IPS-18a (cell line): ENCODE measurements around the gene KRT72.

Experiments used
- H3K27ac ChIP-seq: one replicate; pipeline ENCODE4 v1.5.1; 2013; ENCODE audit warnings: low read length
- H3K27me3 ChIP-seq: one replicate; pipeline ENCODE4 v1.6.1; 2013; ENCODE audit warnings: mild to moderate bottlenecking, low read length; ENCODE audit not compliant: control insufficient read depth, insufficient read depth
- H3K36me3 ChIP-seq: one replicate; pipeline ENCODE4 v1.6.1; 2013; ENCODE audit warnings: low read depth, low read length; ENCODE audit not compliant: control insufficient read depth
- H3K4me1 ChIP-seq: one replicate; pipeline ENCODE4 v1.6.1; 2013; ENCODE audit warnings: low read depth, low read length; ENCODE audit not compliant: control insufficient read depth
- H3K4me3 ChIP-seq: one replicate; pipeline ENCODE4 v1.5.1; 2013; ENCODE audit warnings: low read length
- H3K9ac ChIP-seq: one replicate; pipeline ENCODE4 v1.6.1; 2013; ENCODE audit warnings: mild to moderate bottlenecking, low read length, moderate library complexity
- H3K9me3 ChIP-seq: one replicate; pipeline ENCODE4 v1.6.1; 2013; ENCODE audit warnings: low read depth, low read length; ENCODE audit not compliant: control insufficient read depth

The KRT72 gene

DNA sequence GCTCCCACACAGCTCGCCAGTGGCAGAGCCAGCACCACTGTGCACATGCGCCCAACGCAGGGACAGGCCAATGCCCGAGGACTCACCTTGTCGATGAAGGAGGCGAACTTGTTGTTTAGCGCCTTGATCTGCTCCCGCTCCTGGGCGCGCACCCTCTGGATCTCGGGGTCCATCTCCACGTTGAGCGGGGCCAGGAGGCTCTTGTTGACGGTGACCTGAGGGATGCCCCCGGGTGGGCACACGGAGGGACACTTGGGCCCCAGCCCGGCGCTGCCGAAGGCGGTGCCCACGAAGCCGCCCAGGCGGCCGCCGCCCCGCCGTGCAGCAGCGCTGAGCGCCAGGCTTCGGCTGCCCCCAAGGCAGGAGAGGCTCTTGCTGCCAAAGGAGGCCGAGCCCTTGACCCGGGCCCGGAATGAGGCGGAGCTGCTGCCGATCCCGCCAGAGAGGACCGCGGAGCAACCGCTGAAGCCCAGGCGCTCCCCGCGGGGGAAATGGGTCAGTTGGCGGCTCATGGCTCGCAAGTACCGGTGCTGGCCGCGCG is at the start of gene KRT72:
Gene KRT72, minus strand, starts transcription at position 523 of the 541 bp plus-strand sequence. Its CDS starts 11 bp downstream, at position 512.
- Histone ChIP-seq H3K9me3 (no peaks in the 10 kb centered on the region), H3K27me3 (no peaks in the 10 kb centered on the region), H3K27ac (no peak within 1 kb of the TSS), H3K4me3 (no peak within 1 kb of the TSS), H3K4me1 (no peaks in the 10 kb centered on the region), H3K9ac (no peak within 1 kb of the TSS), H3K36me3 (no peaks in the 10 kb centered on the region)

DNA sequence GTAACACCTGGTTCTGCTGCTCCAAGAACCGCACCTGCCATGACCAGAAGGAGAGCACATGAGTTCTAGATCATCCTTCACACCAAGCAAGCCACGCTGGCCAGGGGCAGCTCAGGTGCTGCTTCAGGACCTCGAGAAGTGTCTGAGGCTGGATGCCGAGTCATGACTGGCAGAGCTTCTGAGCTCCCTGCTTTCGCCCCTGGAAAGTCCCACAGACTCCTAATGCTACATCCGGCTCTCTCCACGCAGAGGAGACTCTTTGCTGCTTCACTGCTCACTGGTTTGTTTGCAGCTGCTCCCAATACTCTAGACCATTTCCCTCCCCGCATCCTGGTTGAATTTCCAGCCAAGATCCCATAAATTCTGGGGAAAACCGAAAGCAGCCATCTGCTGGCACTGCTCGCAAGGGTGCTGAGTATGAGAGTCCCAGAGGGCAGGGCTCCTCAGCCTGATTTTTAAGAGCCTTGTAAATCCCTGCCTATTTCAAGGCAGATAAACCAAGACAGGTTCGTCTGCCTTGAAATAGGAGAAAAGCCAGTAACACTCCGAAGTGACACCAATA is 49.3 kb upstream of the KRT72 start:
- no peaks in the 10 kb centered on the region for H3K36me3 ChIP-seq
- H3K27ac ChIP-seq: no peak overlapping the region

DNA sequence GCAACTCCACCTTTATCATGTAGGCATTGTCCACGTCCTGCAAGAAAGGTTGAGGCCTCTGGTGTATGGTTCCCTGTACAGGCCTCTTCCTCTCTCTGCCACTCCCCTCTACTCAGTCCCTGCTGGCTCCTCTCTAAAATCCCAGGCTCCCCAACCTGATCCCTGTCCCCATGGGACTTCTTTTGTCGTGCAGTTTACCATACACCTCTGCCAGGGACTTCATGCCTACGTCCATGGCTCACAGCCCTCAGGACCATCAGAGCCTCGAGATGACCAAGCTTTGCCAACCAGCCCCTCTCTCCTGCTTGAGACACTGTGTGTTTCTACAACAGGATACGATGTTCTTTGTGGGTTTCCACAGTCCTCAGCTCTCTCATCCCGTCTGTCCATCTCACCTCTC is 47.8 kb upstream of the KRT72 start:
- H3K27me3 ChIP-seq: no peaks in the 10 kb centered on the region
- H3K9me3 ChIP-seq: no peaks in the 10 kb centered on the region
- no peak overlapping the region for H3K9ac ChIP-seq
- no peaks in the 10 kb centered on the region for H3K4me1 ChIP-seq
- no peaks in the 10 kb centered on the region for H3K36me3 ChIP-seq
- H3K4me3 ChIP-seq: no peak overlapping the region
- H3K27ac ChIP-seq: no peak overlapping the region

More for the DNA sequence above, 49.3 kb upstream of the KRT72 start:
- H3K4me3 ChIP-seq: no peak overlapping the region
- no peak overlapping the region for H3K9ac ChIP-seq
- H3K9me3 ChIP-seq: no peaks in the 10 kb centered on the region
- no peaks in the 10 kb centered on the region for H3K4me1 ChIP-seq
- no peaks in the 10 kb centered on the region for H3K27me3 ChIP-seq

DNA sequence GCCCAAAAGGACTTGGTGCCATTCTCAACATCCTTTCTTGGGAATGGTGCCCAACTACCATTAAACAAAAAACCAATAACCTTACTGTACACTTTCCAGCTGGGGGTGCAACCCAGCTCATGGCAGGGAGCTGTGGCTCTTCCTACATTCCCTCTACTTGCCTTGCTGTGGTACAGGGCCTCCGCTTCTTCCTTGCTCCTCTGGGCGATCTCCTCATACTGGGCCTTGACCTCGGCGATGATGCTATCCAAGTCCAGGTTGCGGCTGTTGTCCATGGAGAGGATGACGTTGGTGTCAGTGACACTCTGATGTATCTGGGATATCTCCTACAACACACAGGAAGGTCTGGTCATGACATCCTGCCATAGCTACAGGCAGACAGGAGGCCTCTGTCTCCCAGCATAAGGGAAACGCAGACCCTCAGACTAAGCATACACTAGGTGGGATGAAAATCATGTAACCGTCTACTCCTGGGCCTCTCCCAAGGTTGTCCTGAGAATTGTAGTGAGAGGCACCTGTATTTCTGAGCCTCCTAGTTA is 46.8 kb upstream of the KRT72 start:
- no peaks in the 10 kb centered on the region for H3K36me3 ChIP-seq
- H3K27me3 ChIP-seq: no peaks in the 10 kb centered on the region
- no peak overlapping the region for H3K4me3 ChIP-seq
- H3K4me1 ChIP-seq: no peaks in the 10 kb centered on the region
- no peak overlapping the region for H3K9ac ChIP-seq
- no peaks in the 10 kb centered on the region for H3K9me3 ChIP-seq
- H3K27ac ChIP-seq: no peak overlapping the region

DNA sequence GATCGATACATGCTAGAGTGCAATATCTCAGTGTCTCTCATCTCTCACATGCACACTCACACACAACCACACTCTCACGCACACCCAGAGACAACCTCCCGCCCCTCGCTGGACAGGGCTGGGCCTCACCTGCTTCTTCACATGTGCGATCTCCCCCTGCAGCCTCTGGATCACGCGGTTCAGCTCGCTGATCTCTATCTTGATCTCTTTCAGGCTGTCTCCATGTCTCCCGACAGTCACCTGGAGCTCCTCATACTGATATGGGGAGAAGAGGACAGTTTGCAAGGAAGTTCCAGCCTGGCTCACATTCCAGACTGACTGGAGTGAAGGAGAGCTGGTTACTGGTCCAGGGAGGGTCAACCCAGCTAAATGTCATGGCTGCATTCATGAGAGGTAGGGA is 46.3 kb upstream of the KRT72 start:
- no peaks in the 10 kb centered on the region for H3K36me3 ChIP-seq
- H3K9ac ChIP-seq: no peak overlapping the region
- H3K27ac ChIP-seq: no peak overlapping the region
- H3K4me3 ChIP-seq: no peak overlapping the region
- H3K4me1 ChIP-seq: no peaks in the 10 kb centered on the region
- H3K9me3 ChIP-seq: no peaks in the 10 kb centered on the region
- H3K27me3 ChIP-seq: no peaks in the 10 kb centered on the region

DNA sequence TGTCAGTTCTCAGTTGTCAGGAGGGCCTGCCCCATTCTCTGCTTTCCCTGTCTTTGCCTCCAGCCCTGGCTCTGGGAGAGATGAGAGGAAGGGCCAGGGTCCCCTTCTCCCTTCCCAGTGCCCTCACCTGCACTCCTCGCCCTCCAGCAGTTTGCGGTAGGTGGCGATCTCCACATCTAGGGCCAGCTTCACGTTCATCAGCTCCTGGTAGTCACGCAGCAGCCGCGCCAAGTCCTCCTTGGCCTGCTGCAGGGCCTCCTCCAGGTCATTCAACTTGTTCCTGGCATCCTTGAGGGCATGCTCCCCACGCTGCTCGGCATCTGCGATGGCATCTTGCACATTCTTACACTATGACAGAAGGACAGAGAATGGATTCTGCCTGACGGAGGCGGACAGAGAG is 45.4 kb upstream of the KRT72 start:
- H3K9ac ChIP-seq: no peak overlapping the region
- no peaks in the 10 kb centered on the region for H3K9me3 ChIP-seq
- H3K4me1 ChIP-seq: no peaks in the 10 kb centered on the region
- no peaks in the 10 kb centered on the region for H3K36me3 ChIP-seq
- no peak overlapping the region for H3K27ac ChIP-seq
- H3K4me3 ChIP-seq: no peak overlapping the region
- no peaks in the 10 kb centered on the region for H3K27me3 ChIP-seq

DNA sequence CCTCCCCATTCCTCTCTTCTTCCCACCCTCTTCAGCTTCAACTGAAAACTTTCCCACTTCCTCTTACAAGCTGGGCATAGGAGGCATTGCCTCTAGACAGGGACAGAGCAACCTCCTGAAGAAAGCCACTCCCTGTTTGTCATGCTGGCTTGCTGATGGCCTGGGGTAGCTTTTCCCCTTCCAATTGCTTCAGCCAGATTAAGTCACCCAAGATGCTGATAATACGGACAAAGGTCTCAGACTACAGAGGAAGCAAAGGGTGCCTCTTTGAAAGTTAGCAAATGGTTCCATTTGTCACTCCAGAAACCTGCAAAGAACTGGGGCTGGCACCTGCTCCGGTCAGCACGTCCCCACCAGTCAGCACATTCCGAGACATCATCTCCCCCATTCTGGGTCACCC is 44.7 kb upstream of the KRT72 start:
- no peaks in the 10 kb centered on the region for H3K9me3 ChIP-seq
- H3K9ac ChIP-seq: no peak overlapping the region
- H3K4me3 ChIP-seq: no peak overlapping the region
- no peaks in the 10 kb centered on the region for H3K27me3 ChIP-seq
- H3K36me3 ChIP-seq: no peaks in the 10 kb centered on the region
- no peak overlapping the region for H3K27ac ChIP-seq
- H3K4me1 ChIP-seq: no peaks in the 10 kb centered on the region

DNA sequence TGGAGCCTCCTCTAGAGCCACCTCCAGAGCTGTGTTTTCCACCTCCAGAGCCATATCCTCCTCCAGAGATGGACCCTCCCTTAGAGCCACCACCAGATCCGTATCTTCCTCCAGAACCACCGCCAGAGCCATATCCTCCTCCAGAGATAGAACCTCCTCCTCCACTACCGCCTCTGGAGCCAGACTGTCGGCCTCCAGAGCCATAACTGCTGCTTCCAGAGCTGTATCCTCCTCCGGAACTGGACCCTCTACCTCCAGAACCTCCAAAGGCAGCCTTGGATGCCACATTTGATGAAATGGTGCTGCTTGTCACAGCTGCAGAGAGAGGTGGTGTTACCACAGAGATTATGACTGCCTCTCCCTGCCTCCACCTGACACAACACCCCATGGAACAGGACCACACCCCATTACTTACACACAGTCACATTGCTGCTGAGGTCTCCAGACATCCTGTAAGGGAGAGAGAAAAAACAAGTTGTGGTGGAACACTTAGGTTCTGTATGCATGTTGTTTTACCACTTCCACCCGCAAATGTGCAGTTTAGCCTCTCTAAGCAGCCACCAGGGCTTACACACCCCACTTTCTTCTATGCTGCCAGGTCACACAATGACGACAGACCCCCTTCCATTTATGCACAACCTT is 44.0 kb upstream of the KRT72 start:
- no peaks in the 10 kb centered on the region for H3K27me3 ChIP-seq
- no peak overlapping the region for H3K9ac ChIP-seq

DNA sequence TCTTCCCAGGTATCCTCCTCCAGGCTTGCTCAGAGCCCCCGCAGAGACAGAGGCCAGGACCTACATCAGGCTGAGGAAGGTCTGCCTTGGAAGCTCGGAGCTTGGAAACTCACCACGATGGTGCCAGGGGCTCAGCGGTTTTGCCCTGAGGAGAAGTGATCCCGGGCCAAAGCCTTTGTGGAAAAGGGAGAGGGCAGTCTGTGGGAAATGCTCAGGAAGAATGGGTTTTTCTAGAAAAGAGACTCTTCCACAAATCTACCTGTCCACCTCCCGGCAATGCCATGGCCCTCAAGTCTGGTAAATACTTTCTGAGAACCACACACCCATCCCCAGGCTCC is 42.8 kb upstream of the KRT72 start:
- Histone ChIP-seq H3K36me3 (no peaks in the 10 kb centered on the region), H3K4me1 (no peaks in the 10 kb centered on the region), H3K9me3 (no peaks in the 10 kb centered on the region), H3K4me3 (no peak overlapping the region), H3K27ac (no peak overlapping the region), H3K27me3 (no peaks in the 10 kb centered on the region), H3K9ac (no peak overlapping the region)

More for the DNA sequence above, 44.0 kb upstream of the KRT72 start:
- Histone ChIP-seq H3K4me1 (no peaks in the 10 kb centered on the region), H3K9me3 (no peaks in the 10 kb centered on the region), H3K4me3 (no peak overlapping the region), H3K36me3 (no peaks in the 10 kb centered on the region), H3K27ac (no peak overlapping the region)

DNA sequence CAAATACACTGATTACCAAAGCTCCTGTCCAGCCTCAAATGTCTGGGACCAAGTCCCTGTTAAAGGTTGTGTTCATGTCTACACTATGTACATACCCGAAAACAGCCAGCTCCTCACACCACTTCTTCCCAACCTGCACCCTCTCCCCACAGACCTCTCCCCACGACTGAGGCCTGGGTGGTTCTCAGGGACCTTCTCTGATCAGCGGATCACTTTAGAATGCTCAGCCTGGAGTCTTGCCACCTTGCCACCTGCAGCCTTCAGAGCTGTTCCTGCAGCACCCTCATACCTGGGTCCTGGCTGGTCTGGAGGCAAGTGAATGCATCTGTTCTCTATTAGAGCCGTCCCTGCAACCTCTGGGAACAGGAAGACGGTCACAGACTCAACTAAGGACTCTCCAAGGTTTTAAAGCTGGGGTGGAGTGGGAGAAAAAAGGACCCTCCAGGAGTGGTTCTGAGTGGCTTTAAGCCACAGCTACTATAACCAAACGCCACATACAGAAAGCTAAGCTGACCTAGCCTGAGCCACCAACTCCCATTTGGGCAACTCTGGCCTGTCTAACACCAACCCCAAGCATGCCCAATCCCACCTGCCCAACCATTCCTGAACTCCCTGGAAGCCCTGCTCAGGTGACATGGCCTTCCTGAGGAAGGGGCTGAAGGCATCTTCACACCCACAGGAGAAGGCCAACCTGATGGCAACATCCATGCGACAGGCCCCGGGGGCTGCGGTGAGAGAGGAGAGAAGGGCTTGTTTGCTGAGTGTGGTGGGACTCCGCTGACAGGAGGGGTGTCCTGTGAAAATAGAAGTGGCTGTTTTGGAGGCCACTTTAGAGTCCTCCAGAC is 42.2 kb upstream of the KRT72 start:
- Histone ChIP-seq H3K4me1 (no peaks in the 10 kb centered on the region), H3K9me3 (no peaks in the 10 kb centered on the region), H3K36me3 (no peaks in the 10 kb centered on the region), H3K9ac (no peak overlapping the region), H3K4me3 (no peak overlapping the region), H3K27ac (no peak overlapping the region), H3K27me3 (no peaks in the 10 kb centered on the region)

DNA sequence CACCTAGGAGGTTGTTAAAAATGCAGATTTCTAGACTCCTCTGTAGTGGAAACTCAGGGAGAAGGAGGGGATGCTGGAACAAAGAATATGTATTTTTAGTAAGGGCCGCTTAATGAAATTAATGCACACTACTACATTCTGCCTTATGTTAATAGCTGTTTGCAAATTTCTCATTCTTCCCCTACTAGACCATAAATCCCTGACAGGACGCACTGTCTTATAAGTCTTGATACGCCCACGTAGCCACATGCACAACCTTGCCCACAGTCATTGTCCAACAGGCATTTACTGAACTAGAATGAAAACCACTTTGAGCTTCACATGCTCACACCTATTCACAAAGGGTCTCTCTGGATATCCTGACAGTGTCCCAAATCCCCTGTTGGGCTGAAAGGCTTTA is 40.2 kb upstream of the KRT72 start:
- H3K27me3 ChIP-seq: no peaks in the 10 kb centered on the region
- no peak overlapping the region for H3K4me3 ChIP-seq
- H3K9me3 ChIP-seq: no peaks in the 10 kb centered on the region
- H3K36me3 ChIP-seq: no peaks in the 10 kb centered on the region
- no peak overlapping the region for H3K9ac ChIP-seq
- no peak overlapping the region for H3K27ac ChIP-seq
- no peaks in the 10 kb centered on the region for H3K4me1 ChIP-seq
